Caco-2 (cell line): Measurements from ENCODE around the gene KCNK15. TPM values are rescaled to one million over a fixed set of nuclear protein-coding genes. Genes with fewer than 3 reads are reported as not detected.

Experiments
- BruUV-seq: library from RNA; stranded (reverse); fragments of 400-500 nt; replicated peaks from 2 replicates; lab custom pipeline; 2021; lab: Mats Ljungman, UMichigan
- CTCF ChIA-PET: fragments of 300-600 bp; sonication (Branson Sonifier 250); formaldehyde crosslinking; loops from one replicate; lab custom pipeline; 2022; ENCODE audit warnings: antibody characterized with exemption; lab: Charles Lee
- POLR2A ChIA-PET: fragments of 300-600 bp; sonication (Branson Sonifier 250); formaldehyde crosslinking; loops from one replicate; lab custom pipeline; 2022; ENCODE audit warnings: antibody characterized with exemption; lab: Charles Lee
- DNase-seq, 2 experiments: peaks; one replicate each; pipeline versions ENCODE4 v3.0.0 to v3.0.0-alpha.2; 2020 to 2022
- H3K27me3 ChIP-seq: replicated peaks from 2 replicates; pipeline ENCODE4 v1.6.0; 2011; ENCODE audit warnings: low read length; ENCODE audit not compliant: control insufficient read depth, insufficient read depth
- H3K36me3 ChIP-seq: 2 replicates; pipeline ENCODE4 v1.5.1; 2011; ENCODE audit warnings: low read length; ENCODE audit not compliant: control insufficient read depth, insufficient read depth
- H3K4me1 ChIP-seq: fragments of 250-450 bp; sonication (Bioruptor Pico); 2 replicates; pipeline ENCODE4 v1.5.1; 2020; ENCODE audit warnings: mild to moderate bottlenecking
- H3K4me3 ChIP-seq: 2 replicates; pipeline ENCODE4 v1.5.1; 2011; ENCODE audit warnings: low read depth, mild to moderate bottlenecking, control low read depth, low read length
- H3K9me3 ChIP-seq: fragments of 250-450 bp; sonication (Bioruptor Pico); 2 replicates; pipeline ENCODE4 v1.5.1; 2020; ENCODE audit warnings: mild to moderate bottlenecking, moderate library complexity
- H3K27ac Mint-ChIP-seq: one replicate; pipeline ENCODE4 v1.8.0; 2022; ENCODE audit warnings: mixed read lengths; ENCODE audit not compliant: unreplicated experiment
- H3K27me3 Mint-ChIP-seq: one replicate; pipeline ENCODE4 v1.8.0; 2022; ENCODE audit warnings: mixed read lengths; ENCODE audit not compliant: insufficient read depth, unreplicated experiment
- H3K36me3 Mint-ChIP-seq: one replicate; pipeline ENCODE4 v1.8.0; 2022; ENCODE audit warnings: mild to moderate bottlenecking, mixed read lengths; ENCODE audit not compliant: insufficient read depth, unreplicated experiment
- H3K4me1 Mint-ChIP-seq: one replicate; pipeline ENCODE4 v1.8.0; 2022; ENCODE audit warnings: low read depth, mixed read lengths; ENCODE audit not compliant: unreplicated experiment
- H3K4me3 Mint-ChIP-seq: one replicate; pipeline ENCODE4 v1.8.0; 2022; ENCODE audit warnings: mild to moderate bottlenecking, moderate library complexity, mixed read lengths; ENCODE audit not compliant: unreplicated experiment
- H3K9me3 Mint-ChIP-seq: one replicate; pipeline ENCODE4 v1.8.0; 2022; ENCODE audit warnings: mixed read lengths; ENCODE audit not compliant: unreplicated experiment
- CTCF ChIP-seq, 2 experiments: fragments of 200-600 bp in 1 of 2; IDR thresholded peaks; 1 replicate in 1 of 2; 2 replicates in 1 of 2; pipeline versions ENCODE4 v1.5.1 to v1.8.0; 2011 to 2022; ENCODE audit warnings: antibody characterized with exemption in 1 of 2, control low read depth in 1 of 2, inconsistent platforms in 1 of 2, low read depth in 1 of 2, low read length in 1 of 2, mild to moderate bottlenecking in 1 of 2, moderate library complexity in 1 of 2; ENCODE audit not compliant: insufficient read depth in 1 of 2, severe bottlenecking in 1 of 2, unreplicated experiment in 1 of 2
- intact Hi-C: fragments of 100-400 bp; cut with micrococcal nuclease; formaldehyde crosslinking; loops from one replicate; pipeline ENCODE4 v1.10.0; 2022; ENCODE audit not compliant: unreplicated experiment
- total RNA-seq: library from RNA; stranded (reverse); gene quantifications from 2 replicates; pipeline ENCODE4 v1.2.3, GENCODE V29; 2022

Gene KCNK15
- total RNA-seq, 1 experiment from 2014 or later: 2.9 TPM

DNA sequence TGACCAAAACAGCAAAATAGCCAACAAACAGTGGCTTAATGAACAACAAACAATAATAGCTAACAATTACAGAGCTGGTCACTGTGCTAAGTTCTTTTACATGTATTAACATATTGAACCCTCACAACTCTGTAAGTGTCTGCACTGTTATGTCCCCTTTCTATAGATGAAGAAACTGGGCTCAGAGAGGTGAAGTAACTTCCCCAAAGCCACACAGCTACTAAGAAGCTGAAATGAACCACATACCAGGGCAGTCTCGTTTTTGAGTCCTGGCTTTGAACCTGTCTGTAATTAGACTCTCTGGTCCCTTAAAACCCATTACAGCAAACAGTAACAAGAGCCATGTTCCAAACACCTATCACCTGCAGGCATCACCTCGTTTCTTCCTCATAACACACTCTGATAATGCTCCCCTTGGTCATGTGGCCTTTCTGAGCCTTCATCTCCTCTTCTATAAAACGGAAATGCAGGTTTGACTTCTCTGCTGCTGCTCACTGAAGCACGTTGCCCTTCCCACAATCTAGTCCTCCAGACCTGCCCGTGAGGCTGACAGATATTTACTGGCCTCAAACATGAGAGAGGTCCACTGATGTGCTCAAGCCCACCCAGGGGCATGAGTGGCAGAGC, 23.3 kb downstream of the KCNK15 start:
- no peaks in the 10 kb centered on the region; the same call in 1 of the 2 replicates for H3K27me3 ChIP-seq
- Mint-ChIP-seq H3K4me3 (no peak overlapping the region), H3K27me3 (peaks cover 18% of the 10 kb centered on the region), H3K9me3 (no peaks in the 10 kb centered on the region), H3K27ac (no peak overlapping the region), H3K4me1 (no peaks in the 10 kb centered on the region), H3K36me3 (no peaks in the 10 kb centered on the region)
- no peaks in the 10 kb centered on the region for H3K9me3 ChIP-seq
- no peaks in the 10 kb centered on the region for H3K4me1 ChIP-seq
- intact Hi-C loops: no loop called here
- TF ChIP-seq CTCF (IDR thresholded peaks at IDR 0.05; ENCODE audit: insufficient read depth in 1 of 2, low read depth in 1 of 2, low read length in 1 of 2, severe bottlenecking in 1 of 2, unreplicated experiment in 1 of 2): no peak
- BruUV-seq: no TSS peak
- ChIA-PET POLR2A (no interaction called here), CTCF (interaction anchor here (1.3 kb wide), 1 partner anchor 21 kb away, joined by 5 read pairs; no protein-coding TSS in a partner anchor)
- H3K4me3 ChIP-seq: no peak overlapping the region
- no peaks in the 10 kb centered on the region for H3K36me3 ChIP-seq
- DNase-seq: no peak

DNA sequence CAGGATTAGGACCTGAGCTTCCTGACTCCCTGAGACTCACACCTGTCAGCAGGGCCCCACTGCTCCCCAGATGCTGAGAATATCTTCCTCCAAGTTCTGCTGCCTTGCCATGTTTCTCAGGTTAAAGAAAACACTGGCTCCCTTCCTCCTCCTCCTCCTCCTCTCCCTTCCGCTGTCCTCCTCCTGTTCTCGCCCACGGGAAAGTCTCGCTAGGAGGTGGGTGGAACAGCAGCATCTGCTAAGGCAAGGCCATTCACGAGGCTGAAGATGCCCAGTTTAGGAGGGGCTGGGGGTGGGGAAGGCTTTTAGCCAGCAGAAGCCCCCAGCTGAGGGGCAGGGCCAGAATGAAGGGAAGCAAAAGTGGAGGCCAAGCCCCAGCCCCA, 23.8 kb downstream of the KCNK15 start:
- Histone ChIP-seq H3K9me3 (no peaks in the 10 kb centered on the region), H3K4me3 (no peak overlapping the region), H3K4me1 (no peaks in the 10 kb centered on the region), H3K36me3 (no peaks in the 10 kb centered on the region), H3K27me3 (no peaks in the 10 kb centered on the region; the same call in 1 of the 2 replicates)
- TF ChIP-seq CTCF (IDR thresholded peaks at IDR 0.05; ENCODE audit: insufficient read depth in 1 of 2, low read depth in 1 of 2, low read length in 1 of 2, severe bottlenecking in 1 of 2, unreplicated experiment in 1 of 2): no peak
- CTCF ChIA-PET: no interaction called here
- intact Hi-C loops: no loop called here
- Mint-ChIP-seq H3K27ac (no peak overlapping the region), H3K4me1 (no peaks in the 10 kb centered on the region), H3K27me3 (peaks cover 18% of the 10 kb centered on the region), H3K4me3 (no peak overlapping the region), H3K36me3 (no peaks in the 10 kb centered on the region), H3K9me3 (no peaks in the 10 kb centered on the region)
- POLR2A ChIA-PET: no interaction called here
- BruUV-seq: no TSS peak
- DNase-seq: no peak

DNA sequence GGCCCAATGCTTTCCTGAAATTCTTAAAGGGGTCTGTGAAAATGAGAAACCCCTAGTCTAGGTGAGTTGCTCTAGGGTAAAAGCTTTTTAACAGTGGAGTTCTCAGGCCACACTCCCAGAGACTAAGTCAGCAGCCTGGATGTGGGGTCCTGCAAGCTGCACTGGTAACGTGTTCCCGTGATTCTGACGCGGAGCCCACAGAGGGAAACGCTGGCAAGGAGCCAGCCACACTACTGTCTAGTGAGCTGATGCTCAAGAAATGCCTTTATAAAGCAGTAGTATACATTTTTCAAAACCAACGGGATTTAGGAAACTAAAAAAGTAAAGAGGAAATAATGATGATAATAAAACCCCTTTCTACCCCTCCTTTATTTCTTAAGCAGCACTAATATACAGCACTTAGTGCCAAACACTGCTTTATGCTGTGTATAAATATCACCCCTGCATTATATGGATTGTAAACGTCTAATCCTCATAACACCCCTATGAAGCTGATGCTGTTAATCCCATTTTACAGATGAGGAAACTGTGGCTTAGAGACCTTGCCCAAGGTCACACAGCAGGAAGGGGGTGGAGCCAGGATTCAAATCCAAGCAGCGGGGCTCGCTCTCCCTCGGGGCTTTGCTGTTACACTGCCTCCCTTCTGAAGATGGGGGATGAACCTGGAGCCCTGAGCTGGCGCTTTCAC, 25.0 kb downstream of the KCNK15 start:
- H3K27me3 Mint-ChIP-seq: peaks cover 17% of the 10 kb centered on the region
- no TSS peak for BruUV-seq
- Histone ChIP-seq H3K36me3 (no peaks in the 10 kb centered on the region), H3K4me1 (no peaks in the 10 kb centered on the region), H3K4me3 (no peak overlapping the region), H3K9me3 (no peaks in the 10 kb centered on the region), H3K27me3 (no peaks in the 10 kb centered on the region; the same call in 1 of the 2 replicates)
- CTCF ChIA-PET: interaction anchor here (0.5 kb wide), 1 partner anchor 15 kb away, joined by 4 read pairs; no protein-coding TSS in a partner anchor
- intact Hi-C loops: no loop called here
- peak in 1 of 2 experiments; percentile 38 for DNase-seq
- TF ChIP-seq CTCF (IDR thresholded peaks at IDR 0.05; ENCODE audit: insufficient read depth in 1 of 2, low read depth in 1 of 2, low read length in 1 of 2, severe bottlenecking in 1 of 2, unreplicated experiment in 1 of 2): no peak
- H3K36me3 Mint-ChIP-seq: no peaks in the 10 kb centered on the region
- no peaks in the 10 kb centered on the region for H3K4me1 Mint-ChIP-seq
- H3K9me3 Mint-ChIP-seq: no peaks in the 10 kb centered on the region
- POLR2A ChIA-PET: no interaction called here
- no peak overlapping the region for H3K27ac Mint-ChIP-seq
- H3K4me3 Mint-ChIP-seq: no peak overlapping the region
